HuH-7.5 (cell line): Measurements from ENCODE around the gene CTLA4.

Experiments used
- DNase-seq: peaks from one replicate; pipeline ENCODE4 v3.0.0; 2011; ENCODE audit warnings: low spot score

The CTLA4 gene

DNA sequence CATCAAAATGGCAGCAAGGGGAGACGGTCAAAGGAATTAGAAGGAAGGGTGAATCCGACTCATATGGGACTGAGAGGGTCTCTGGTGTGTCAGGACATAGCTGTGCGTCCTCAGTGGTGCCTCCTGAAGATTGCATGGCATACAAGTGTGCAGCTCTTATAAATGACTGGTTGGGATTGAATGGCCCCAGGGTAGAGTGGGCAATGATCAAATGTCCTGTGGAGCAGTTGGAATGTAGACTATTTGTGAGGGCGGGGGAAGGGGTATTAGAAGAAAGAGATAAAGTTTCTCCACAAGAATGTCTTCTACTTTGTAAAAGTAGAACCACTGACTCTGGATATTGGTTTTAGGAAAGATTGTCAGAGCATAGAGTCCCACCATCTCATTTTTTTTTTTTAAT is 24.6 kb downstream of the CTLA4 start:
- no peak for DNase-seq

DNA sequence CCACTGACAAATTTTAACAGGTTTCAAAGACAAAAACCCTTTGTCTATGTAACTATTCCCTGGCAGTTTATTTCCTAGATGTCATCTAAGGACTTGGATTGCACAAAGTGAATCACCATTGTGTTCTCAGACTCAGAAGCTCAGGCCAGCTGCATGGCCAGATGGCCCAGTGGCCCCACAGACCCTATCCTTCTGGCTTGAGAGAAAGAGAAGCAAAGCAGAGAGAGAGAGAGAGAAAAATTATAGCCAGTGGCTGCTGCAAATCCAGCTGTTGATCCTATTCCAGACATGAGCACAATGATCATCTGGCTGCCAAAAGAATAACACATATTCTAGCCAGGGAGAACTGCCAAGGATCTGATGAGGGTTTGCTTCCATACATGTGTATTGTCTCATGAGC is 25.8 kb downstream of the CTLA4 start:
- no peak for DNase-seq

DNA sequence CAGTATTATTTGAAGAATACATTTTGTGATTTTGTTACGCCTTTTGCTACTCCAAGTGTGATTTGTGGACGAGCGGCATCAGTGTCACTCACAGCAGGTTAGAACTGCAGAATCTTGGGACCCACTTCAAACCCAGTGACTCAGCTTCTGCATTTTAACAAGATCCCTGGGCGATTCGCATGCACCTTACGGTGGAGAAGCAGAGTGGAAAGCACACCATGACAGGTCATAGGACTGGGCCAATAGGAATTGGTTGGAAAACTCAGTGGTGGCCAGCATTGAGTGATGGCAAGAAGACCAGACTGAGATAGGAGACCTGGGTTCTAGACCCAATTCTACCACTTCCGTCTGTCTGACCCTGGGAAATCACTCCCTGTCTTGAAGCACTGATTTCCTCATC is 26.3 kb downstream of the CTLA4 start:
- DNase-seq: no peak

DNA sequence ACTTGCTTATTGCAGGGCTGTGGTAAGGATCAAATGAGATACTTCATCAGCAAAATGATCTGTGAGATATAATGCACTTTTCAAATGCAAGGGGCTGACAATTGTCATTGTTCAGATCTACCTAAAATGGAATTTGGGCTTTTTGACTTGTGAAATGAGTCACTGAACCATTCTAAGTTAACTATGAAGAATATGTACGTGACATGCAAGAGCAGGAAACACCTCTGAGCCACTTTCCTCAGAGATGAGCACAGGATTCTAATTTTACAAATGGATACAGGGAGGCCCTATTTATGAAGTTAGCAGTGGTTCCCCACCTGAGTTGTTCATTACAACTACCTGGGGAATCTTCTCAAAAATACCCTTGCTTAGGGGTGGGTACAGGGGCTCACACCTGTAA is 26.7 kb downstream of the CTLA4 start:
- no peak for DNase-seq

DNA sequence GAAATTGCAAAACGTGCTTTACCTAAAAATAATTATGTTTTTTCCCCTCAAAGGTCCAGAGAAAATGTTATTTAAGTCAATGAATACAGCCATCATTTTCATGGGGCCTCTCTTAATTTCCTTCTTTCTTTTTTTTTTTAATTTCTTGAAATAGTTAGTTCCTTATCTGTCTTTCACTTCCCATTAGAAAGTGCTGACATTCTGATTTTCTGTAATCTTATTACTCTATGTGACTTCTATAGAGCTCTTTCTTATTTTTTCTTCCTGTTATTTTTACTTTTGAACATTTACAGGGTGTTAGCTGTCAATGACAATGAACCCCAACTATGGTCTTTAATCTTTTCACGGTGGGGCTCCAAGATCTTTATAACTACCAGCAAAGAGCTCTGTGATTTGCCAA is 30.0 kb downstream of the CTLA4 start:
- DNase-seq: no peak

DNA sequence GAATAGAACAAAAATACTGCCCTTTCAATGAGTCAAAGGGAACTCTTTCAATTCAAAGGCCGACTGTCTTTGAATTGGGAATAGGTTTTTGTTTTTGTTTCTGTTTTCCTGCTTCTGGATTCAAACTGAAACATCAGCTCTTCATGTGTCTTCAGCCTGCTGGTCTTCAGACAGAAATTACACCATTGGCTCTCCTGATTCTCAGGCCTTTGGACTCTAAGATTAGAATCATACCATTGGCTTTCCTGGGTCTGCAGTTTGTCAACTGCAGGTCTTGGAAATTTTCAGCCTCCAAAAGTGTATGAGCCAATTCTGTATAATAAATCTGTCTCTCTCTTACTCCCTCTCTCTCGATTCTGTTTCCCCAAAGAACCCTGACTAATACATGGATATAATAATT is 31.1 kb downstream of the CTLA4 start:
- no peak for DNase-seq

DNA sequence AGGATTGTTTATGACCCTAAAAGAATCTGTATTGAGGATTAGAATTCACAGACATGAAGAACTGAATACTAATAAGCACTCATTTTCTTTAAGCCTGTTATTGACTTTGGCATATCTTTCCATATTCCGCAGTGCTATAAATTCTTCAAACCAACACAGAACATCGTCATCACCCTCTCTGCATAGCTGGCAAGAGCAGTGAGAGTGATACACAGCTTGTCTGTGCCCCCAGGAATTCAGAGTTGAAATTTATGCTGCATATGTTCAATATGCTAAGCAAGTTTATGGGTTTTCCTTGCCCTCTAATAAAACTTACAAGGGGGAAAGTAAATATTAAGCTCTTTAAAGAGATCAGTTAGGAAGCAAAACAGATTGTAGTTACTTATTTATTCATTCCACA is 32.7 kb downstream of the CTLA4 start:
- DNase-seq: no peak

GRCh38 chr2:203904022-203904421 is 36.5 kb downstream of the CTLA4 start:
- DNase-seq: no peak

DNA sequence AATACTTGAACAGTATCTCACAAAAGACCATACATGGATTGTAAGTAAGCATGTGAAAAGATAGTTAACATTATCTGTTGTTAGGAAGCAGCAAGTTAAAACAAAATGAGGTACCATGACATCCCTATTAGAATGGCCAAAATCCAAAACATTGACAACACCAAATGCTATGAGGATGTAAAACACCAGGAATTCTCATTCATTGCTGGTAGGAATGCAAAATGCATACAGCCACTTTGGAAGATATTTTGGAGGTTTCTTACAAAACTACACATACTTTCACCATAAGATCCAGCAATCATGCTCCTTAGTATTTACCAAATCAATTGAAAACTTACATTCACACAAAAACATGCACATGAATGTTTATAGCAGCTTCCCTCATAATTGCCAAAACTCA is 38.1 kb downstream of the CTLA4 start:
- DNase-seq: no peak

- DNase-seq: no peak
Observed at GRCh38 chr2:203908066-203908796, 40.7 kb downstream of the CTLA4 start.

GRCh38 chr2:203908797-203909185 is 41.2 kb downstream of the CTLA4 start:
- DNase-seq: no peak

- peak; percentile 32 for DNase-seq
Observed at GRCh38 chr2:203909261-203909967, 41.8 kb downstream of the CTLA4 start.

- no peak for DNase-seq
Observed at GRCh38 chr2:203909974-203910373, 42.4 kb downstream of the CTLA4 start.

- DNase-seq: peak; percentile 14
Observed at GRCh38 chr2:203913947-203914346, 46.4 kb downstream of the CTLA4 start.

- DNase-seq: no peak
Observed at GRCh38 chr2:203914546-203915182, 47.1 kb downstream of the CTLA4 start.

DNA sequence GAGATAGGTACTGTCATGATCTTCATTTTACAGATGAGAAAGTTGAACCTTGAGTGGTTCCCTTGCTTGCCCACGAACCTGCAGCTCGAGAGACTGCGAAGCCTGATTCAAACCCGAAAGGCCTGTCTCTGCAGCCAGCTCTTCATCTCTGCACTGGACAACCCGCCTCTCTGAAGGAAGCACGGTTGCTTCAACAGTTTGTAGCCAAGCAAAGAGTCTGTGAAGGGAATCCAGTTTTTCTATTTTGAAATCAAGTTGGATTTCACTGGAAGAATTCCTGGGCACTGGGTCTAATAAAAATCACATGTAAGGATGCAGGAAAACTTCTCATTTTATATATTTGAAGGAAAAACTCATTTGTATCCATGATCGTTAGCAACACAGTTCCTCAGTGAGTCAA is 47.7 kb downstream of the CTLA4 start:
- DNase-seq: no peak

DNA sequence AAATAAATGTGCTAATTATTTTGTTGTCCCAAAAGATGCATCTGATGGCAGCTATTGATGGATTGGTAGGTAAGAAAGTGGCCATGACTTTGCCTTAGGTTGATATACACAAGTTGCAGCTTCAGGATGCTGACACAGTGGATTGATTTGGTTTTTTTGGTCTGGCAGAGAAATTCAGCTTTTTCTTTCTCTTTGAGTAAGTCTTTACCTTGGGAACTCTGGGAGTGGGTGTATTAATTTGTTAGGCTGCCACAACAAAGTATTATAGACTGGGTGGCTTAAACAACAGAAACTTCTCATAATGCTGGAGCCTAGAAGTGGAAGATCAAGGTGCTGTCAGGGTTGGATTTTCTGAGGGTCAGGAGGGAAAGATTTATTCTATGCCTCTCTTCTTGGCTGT is 49.2 kb downstream of the CTLA4 start:
- DNase-seq: no peak

DNA sequence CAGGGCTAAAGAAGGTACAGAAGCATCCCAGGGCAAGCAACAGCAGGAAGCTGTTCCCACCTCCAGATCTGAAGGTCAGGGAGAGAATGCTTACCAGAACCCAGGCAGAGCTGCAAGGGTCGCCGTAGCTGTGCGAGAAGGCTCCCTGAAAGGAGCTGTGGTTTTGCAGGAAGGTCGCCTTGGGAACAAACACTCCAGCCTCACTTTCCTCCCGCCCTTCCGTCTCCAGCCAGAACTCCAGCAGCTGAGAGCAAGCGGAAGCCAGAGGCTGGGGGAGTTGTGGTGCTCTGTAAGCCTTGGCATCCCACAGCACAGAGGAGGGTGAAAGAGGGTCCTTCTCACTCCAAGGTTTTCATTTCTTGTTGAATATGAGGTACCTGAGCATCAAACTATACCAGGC is 50.7 kb downstream of the CTLA4 start:
- no peak for DNase-seq

- no peak for DNase-seq
Observed at GRCh38 chr2:203918839-203919238, 51.3 kb downstream of the CTLA4 start.
